Right atrium auricular region (tissue), 2 donors: ENCODE measurements around the gene IGSF6. TPM values are rescaled to one million over a fixed set of nuclear protein-coding genes. Genes with fewer than 3 reads are reported as not detected.

Experiments used
- DNase-seq: peaks from one replicate; pipeline ENCODE4 v3.0.0-alpha.2; 2019; ENCODE audit warnings: low spot score
- H3K27ac ChIP-seq, 2 donors: fragments of 200-600 bp; sonication (generic); 1 replicate in 1 of 2; 2 replicates in 1 of 2; pipeline ENCODE4 v1.5.1; 2016 to 2019
- H3K27me3 ChIP-seq, 2 donors: fragments of 200-600 bp; sonication (generic); one replicate each; pipeline versions ENCODE4 v1.5.1 to v1.6.0; 2017 to 2019
- H3K36me3 ChIP-seq: fragments of 200-600 bp; sonication (generic); one replicate; pipeline ENCODE4 v1.5.1; 2016
- H3K4me1 ChIP-seq, 2 donors: fragments of 200-600 bp; sonication (generic); one replicate each; pipeline versions ENCODE4 v1.5.1 to v1.6.0; 2017 to 2019
- H3K4me3 ChIP-seq, 2 donors: fragments of 200-600 bp; sonication (generic); 1 replicate in 1 of 2; 2 replicates in 1 of 2; pipeline ENCODE4 v1.5.1; 2017 to 2019; ENCODE audit warnings: mild to moderate bottlenecking in 1 of 2, moderate library complexity in 1 of 2
- H3K9me3 ChIP-seq, 2 donors: fragments of 200-600 bp; sonication (generic); one replicate each; pipeline ENCODE4 v1.5.1; 2019
- CTCF ChIP-seq, 2 donors: fragments of 200-600 bp; sonication (generic); IDR thresholded peaks; one replicate each; pipeline ENCODE4 v1.5.1; 2019; ENCODE audit warnings: antibody characterized with exemption in 2 of 2
- total RNA-seq, 2 donors: library from RNA; depleted of rRNA; stranded (reverse); fragments of >200 nt; gene quantifications; one replicate each; pipeline ENCODE4 v1.1.0, GENCODE V29; 2016

Gene IGSF6
- total RNA-seq, 2 donors from 2014 or later = 0.67 to 1.6 TPM

GRCh38 chr16:21656795-21657768, 4.7 kb upstream of the IGSF6 start:
- H3K36me3 ChIP-seq = peaks cover 7% of the 10 kb centered on the region
- H3K4me1 ChIP-seq = peaks cover 0 to 11% of the 10 kb centered on the region in 2 donors
- no peaks in the 10 kb centered on the region for H3K9me3 ChIP-seq
- peak; percentile 77 to 87 for TF ChIP-seq CTCF (IDR thresholded peaks at IDR 0.05)
- no peak overlapping the region for H3K27ac ChIP-seq
- no peaks in the 10 kb centered on the region for H3K27me3 ChIP-seq
- H3K4me3 ChIP-seq = no peak overlapping the region
- no peak for DNase-seq

GRCh38 chr16:21654881-21655280, 2.5 kb upstream of the IGSF6 start:
- peaks cover 7% of the 10 kb centered on the region for H3K36me3 ChIP-seq
- peaks cover 0 to 11% of the 10 kb centered on the region in 2 donors for H3K4me1 ChIP-seq
- no peaks in the 10 kb centered on the region for H3K9me3 ChIP-seq
- DNase-seq = no peak
- no peak overlapping the region for H3K4me3 ChIP-seq
- no peaks in the 10 kb centered on the region for H3K27me3 ChIP-seq
- no peak overlapping the region for H3K27ac ChIP-seq
- no peak for TF ChIP-seq CTCF (IDR thresholded peaks at IDR 0.05)

GRCh38 chr16:21654466-21654865, 2.1 kb upstream of the IGSF6 start:
- H3K4me1 ChIP-seq = peaks cover 0 to 11% of the 10 kb centered on the region in 2 donors
- DNase-seq = no peak
- H3K27ac ChIP-seq = no peak overlapping the region
- H3K36me3 ChIP-seq = peaks cover 7% of the 10 kb centered on the region
- H3K9me3 ChIP-seq = no peaks in the 10 kb centered on the region
- H3K27me3 ChIP-seq = no peaks in the 10 kb centered on the region
- no peak overlapping the region for H3K4me3 ChIP-seq
- TF ChIP-seq CTCF (IDR thresholded peaks at IDR 0.05) = no peak

- no peak for DNase-seq
These were observed 1.2 kb upstream of the IGSF6 start for GRCh38 chr16:21653571-21653970.

GRCh38 chr16:21651515-21651914, 893 bp downstream of the IGSF6 start:
- Histone ChIP-seq H3K27ac (no peak overlapping the region), H3K27me3 (no peaks in the 10 kb centered on the region), H3K9me3 (no peaks in the 10 kb centered on the region), H3K36me3 (peaks cover 7% of the 10 kb centered on the region), H3K4me1 (peaks cover 0 to 7% of the 10 kb centered on the region in 2 donors), H3K4me3 (no peak overlapping the region)
- no peak for TF ChIP-seq CTCF (IDR thresholded peaks at IDR 0.05)
- no peak for DNase-seq

More at GRCh38 chr16:21653571-21653970, 1.2 kb upstream of the IGSF6 start:
- Histone ChIP-seq H3K9me3 (no peaks in the 10 kb centered on the region), H3K4me3 (no peak overlapping the region), H3K4me1 (peaks cover 0 to 11% of the 10 kb centered on the region in 2 donors), H3K36me3 (peaks cover 7% of the 10 kb centered on the region), H3K27me3 (no peaks in the 10 kb centered on the region), H3K27ac (no peak overlapping the region)
- TF ChIP-seq CTCF (IDR thresholded peaks at IDR 0.05) = no peak
